PFSK-1 (cell line): Measurements from ENCODE around the gene SLC41A3.

Experiments used
- FOXP2 ChIP-seq: optimal IDR thresholded peaks from 2 replicates; pipeline ENCODE3; 2011; ENCODE audit warnings: borderline replicate concordance, control low read depth, inconsistent platforms; ENCODE audit not compliant: insufficient read depth; ENCODE audit errors: extremely low read length, extremely low read depth
- POLR2AphosphoS5 ChIP-seq: IDR thresholded peaks from 2 replicates; pipeline ENCODE4 v1.6.1; 2012; ENCODE audit warnings: low read depth, mild to moderate bottlenecking, control low read depth, low read length, moderate library complexity
- REST ChIP-seq, 2 experiments: IDR thresholded peaks; 2 replicates each; pipeline versions ENCODE4 v1.6.1 to v1.8.0; 2011 to 2012; ENCODE audit warnings: low read depth in 2 of 2, low read length in 2 of 2, control low read depth in 1 of 2, inconsistent platforms in 1 of 2, mild to moderate bottlenecking in 1 of 2, moderate library complexity in 1 of 2; ENCODE audit not compliant: insufficient read depth in 1 of 2
- SIN3A ChIP-seq: IDR thresholded peaks from 2 replicates; pipeline ENCODE4 v1.6.1; 2012; ENCODE audit warnings: mild to moderate bottlenecking, low read length, moderate library complexity, borderline replicate concordance; ENCODE audit not compliant: insufficient read depth
- TAF1 ChIP-seq: IDR thresholded peaks from 2 replicates; pipeline ENCODE4 v1.6.1; 2012; ENCODE audit warnings: low read length, control low read depth, borderline replicate concordance; ENCODE audit not compliant: insufficient read depth

The SLC41A3 gene

GRCh38 chr3:126119008-126119675 is 35.2 kb upstream of the SLC41A3 start:
- no peak for TF ChIP-seq POLR2AphosphoS5
- no peak for TF ChIP-seq SIN3A
- no peak for TF ChIP-seq REST (IDR thresholded peaks at IDR 0.05; ENCODE audit: insufficient read depth in 1 of 2, low read depth in 2 of 2, low read length in 2 of 2)
- TF ChIP-seq FOXP2 = no peak
- TF ChIP-seq TAF1 = no peak

- TF ChIP-seq SIN3A (no peak), TAF1 (no peak), FOXP2 (no peak), REST (IDR thresholded peaks at IDR 0.05; ENCODE audit: insufficient read depth in 1 of 2, low read depth in 2 of 2, low read length in 2 of 2) (no peak), POLR2AphosphoS5 (no peak)
Observed at GRCh38 chr3:126118591-126118990, 34.7 kb upstream of the SLC41A3 start.

GRCh38 chr3:126117786-126118185 is 33.9 kb upstream of the SLC41A3 start:
- no peak for TF ChIP-seq POLR2AphosphoS5
- no peak for TF ChIP-seq FOXP2
- TF ChIP-seq REST (IDR thresholded peaks at IDR 0.05; ENCODE audit: insufficient read depth in 1 of 2, low read depth in 2 of 2, low read length in 2 of 2) = no peak
- TF ChIP-seq SIN3A = no peak
- TF ChIP-seq TAF1 = no peak

GRCh38 chr3:126117212-126117611 is 33.3 kb upstream of the SLC41A3 start:
- TF ChIP-seq TAF1 = no peak
- TF ChIP-seq FOXP2 = no peak
- TF ChIP-seq POLR2AphosphoS5 = no peak
- TF ChIP-seq SIN3A = no peak
- no peak for TF ChIP-seq REST (IDR thresholded peaks at IDR 0.05; ENCODE audit: insufficient read depth in 1 of 2, low read depth in 2 of 2, low read length in 2 of 2)

- no peak for TF ChIP-seq REST (IDR thresholded peaks at IDR 0.05; ENCODE audit: insufficient read depth in 1 of 2, low read depth in 2 of 2, low read length in 2 of 2)
Observed at GRCh38 chr3:126116526-126116925, 32.6 kb upstream of the SLC41A3 start.
